Kidney epithelial cell (primary cell): ENCODE measurements around the gene FERMT1. TPM values are rescaled to one million over a fixed set of nuclear protein-coding genes. Genes with fewer than 3 reads are reported as not detected.

Experiments
- DNase-seq: peaks from one replicate; pipeline ENCODE4 v3.0.0-alpha.2; 2010; ENCODE audit warnings: low read depth
- H3K27me3 ChIP-seq: 2 replicates; pipeline ENCODE4 v1.6.0; 2011; ENCODE audit warnings: low read length; ENCODE audit not compliant: control insufficient read depth, insufficient read depth
- H3K36me3 ChIP-seq: 2 replicates; pipeline ENCODE4 v1.5.1; 2011; ENCODE audit warnings: low read length; ENCODE audit not compliant: control insufficient read depth, insufficient read depth
- H3K4me3 ChIP-seq: 2 replicates; pipeline ENCODE4 v1.5.1; 2011; ENCODE audit warnings: low read depth, mild to moderate bottlenecking, control low read depth, low read length
- total RNA-seq: library from RNA; depleted of rRNA; stranded (reverse); fragments of >200 nt; gene quantifications from 2 replicates; pipeline ENCODE4 v1.2.3, GENCODE V29; 2015
- TF ChIP-seq, protein P1 (sequence below): IDR thresholded peaks from 2 replicates; pipeline ENCODE4 v1.5.1; 2011; ENCODE audit warnings: mild to moderate bottlenecking, moderate library complexity, low read length, control low read depth, inconsistent platforms; ENCODE audit not compliant: insufficient read depth, poor library complexity, severe bottlenecking

FERMT1 gene
- total RNA-seq, 1 donor from 2014 or later = 22.1 TPM

DNA sequence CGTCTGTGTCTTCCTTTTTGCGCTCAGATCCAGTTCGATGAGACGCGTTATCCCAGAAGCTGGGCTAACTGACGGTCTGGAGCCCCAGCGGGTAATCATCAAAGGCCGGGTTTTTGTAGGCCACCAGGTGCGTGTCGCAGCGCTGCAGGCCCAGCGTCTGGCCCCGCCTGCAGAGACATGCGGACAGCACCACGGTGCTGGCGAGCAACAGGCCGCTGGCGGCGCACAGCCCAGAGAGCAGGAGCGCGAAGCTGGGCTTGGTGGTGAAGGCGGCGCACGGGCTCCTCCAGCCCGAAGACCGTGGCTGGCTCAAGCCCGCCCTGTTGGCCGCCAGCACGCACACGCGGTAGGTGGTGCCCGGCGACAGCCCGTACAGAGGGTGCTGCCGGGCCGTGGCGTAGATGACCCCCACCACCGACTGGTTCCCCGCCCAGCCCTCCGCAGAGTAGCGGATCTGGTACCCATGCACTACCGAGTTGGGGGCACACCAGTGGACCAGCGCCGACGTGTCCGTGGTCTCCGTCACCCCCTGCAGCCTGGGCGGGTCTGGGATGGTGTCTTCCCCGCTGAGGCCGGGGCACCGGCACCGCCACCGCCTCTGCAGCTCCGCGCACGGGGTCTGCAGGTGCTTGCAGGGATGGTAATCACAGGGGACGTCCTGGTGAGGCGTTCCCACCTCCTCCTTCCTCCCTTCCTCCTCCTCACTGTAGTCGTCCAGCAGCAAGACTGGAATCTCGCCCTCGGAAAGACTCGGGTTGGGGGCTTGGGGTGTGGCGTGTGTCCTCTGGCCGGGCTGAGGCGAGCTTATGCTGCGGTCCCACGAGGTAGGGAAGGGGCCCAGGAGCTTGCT, 81.6 kb downstream of the FERMT1 start:
- Histone ChIP-seq H3K4me3 (no peak overlapping the region), H3K36me3 (peaks cover 2% of the 10 kb centered on the region), H3K27me3 (no peaks in the 10 kb centered on the region)
- TF ChIP-seq, protein P1, sequence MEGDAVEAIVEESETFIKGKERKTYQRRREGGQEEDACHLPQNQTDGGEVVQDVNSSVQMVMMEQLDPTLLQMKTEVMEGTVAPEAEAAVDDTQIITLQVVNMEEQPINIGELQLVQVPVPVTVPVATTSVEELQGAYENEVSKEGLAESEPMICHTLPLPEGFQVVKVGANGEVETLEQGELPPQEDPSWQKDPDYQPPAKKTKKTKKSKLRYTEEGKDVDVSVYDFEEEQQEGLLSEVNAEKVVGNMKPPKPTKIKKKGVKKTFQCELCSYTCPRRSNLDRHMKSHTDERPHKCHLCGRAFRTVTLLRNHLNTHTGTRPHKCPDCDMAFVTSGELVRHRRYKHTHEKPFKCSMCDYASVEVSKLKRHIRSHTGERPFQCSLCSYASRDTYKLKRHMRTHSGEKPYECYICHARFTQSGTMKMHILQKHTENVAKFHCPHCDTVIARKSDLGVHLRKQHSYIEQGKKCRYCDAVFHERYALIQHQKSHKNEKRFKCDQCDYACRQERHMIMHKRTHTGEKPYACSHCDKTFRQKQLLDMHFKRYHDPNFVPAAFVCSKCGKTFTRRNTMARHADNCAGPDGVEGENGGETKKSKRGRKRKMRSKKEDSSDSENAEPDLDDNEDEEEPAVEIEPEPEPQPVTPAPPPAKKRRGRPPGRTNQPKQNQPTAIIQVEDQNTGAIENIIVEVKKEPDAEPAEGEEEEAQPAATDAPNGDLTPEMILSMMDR = no peak
- no peak for DNase-seq

DNA sequence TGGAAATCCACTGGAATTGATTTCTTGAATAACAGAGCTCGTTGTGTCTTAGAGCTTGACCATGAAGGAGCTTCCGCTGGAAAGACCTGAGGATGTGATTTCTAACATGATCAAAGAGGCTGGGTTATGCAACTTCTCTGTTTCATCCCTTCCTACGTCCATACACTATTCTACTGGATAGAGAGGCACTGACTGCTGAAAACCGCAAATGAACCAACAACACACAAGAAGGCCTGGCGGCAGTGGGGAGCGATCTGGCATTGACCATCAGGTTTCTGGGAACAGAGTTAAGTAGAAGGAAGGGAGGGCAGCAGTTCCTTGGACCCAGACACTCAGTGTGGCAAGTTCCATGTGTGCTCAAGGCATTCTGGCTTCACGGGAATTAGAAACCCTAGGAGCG, 82.3 kb downstream of the FERMT1 start:
- no peak for DNase-seq
- no peak overlapping the region for H3K4me3 ChIP-seq
- no peaks in the 10 kb centered on the region for H3K27me3 ChIP-seq
- TF ChIP-seq, protein P1 = no peak
- H3K36me3 ChIP-seq = peaks cover 2% of the 10 kb centered on the region

DNA sequence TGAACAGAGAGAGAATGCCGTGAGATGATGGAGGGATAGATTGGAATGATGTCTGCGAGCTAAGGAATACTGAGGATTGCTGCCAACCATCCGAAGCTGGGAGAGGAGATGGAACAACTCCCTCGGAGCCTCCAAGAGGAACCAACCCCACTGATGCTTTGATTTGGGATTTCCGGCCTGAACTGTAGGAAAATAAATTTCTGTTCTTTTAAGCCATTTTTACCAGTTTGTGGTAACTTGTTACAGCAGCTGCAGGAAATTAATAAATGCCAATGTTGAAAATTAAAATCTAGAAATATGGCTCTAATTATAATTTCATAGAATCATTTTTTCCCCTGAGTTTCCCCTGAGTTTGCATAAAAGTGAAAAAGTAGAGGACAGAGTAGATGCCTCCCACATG, 83.1 kb downstream of the FERMT1 start:
- peaks cover 2% of the 10 kb centered on the region for H3K36me3 ChIP-seq
- TF ChIP-seq, protein P1 = no peak
- H3K27me3 ChIP-seq = no peaks in the 10 kb centered on the region
- no peak for DNase-seq
- no peak overlapping the region for H3K4me3 ChIP-seq

GRCh38 chr20:6038256-6038655, 84.6 kb downstream of the FERMT1 start:
- DNase-seq = no peak
- Histone ChIP-seq H3K36me3 (peaks cover 2% of the 10 kb centered on the region), H3K27me3 (no peaks in the 10 kb centered on the region), H3K4me3 (no peak overlapping the region)
- TF ChIP-seq, protein P1 = no peak

DNA sequence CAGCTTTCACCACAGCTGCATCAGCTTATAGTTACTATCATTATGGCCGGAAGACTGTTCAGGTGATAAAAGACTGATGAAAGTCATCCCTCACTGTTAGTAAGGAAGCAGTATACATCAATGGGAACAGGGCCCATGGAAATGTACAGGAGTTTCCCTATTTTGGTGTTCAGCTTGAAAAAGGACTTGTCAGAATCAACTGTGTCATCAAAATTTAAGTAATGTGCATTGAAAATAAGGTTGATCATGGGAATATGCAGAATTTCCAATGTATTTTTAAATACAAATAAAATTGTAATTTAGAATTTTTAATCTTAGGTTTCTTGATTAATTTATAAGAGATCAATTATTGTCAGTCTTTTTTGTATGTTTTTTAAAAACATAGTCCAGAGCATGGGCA, 85.7 kb downstream of the FERMT1 start:
- no peak for DNase-seq
- TF ChIP-seq, protein P1 = no peak

GRCh38 chr20:6036213-6036612, 86.6 kb downstream of the FERMT1 start:
- Histone ChIP-seq H3K36me3 (no peaks in the 10 kb centered on the region), H3K27me3 (no peaks in the 10 kb centered on the region), H3K4me3 (no peak overlapping the region)
- TF ChIP-seq, protein P1 = no peak
- DNase-seq = no peak

More for the DNA sequence above, 85.7 kb downstream of the FERMT1 start:
- Histone ChIP-seq H3K27me3 (no peaks in the 10 kb centered on the region), H3K4me3 (no peak overlapping the region), H3K36me3 (no peaks in the 10 kb centered on the region)
